Upper lobe of right lung (tissue), 1 donor: Measurements from ENCODE around the gene ATP5F1A. TPM values are rescaled to one million over a fixed set of nuclear protein-coding genes. Genes with fewer than 3 reads are reported as not detected.

Experiments used
- ATAC-seq: fragments of 200-7000 bp; cut with Tn5 transposase; one replicate; pipeline ENCODE4 v1.9.1; 2020; ENCODE audit warnings: mild to moderate bottlenecking, moderate library complexity
- DNase-seq: peaks from one replicate; pipeline ENCODE4 v3.0.0-alpha.2; 2020
- H3K27ac ChIP-seq: fragments of 200-600 bp; one replicate; pipeline ENCODE4 v1.8.0; 2022
- H3K27me3 ChIP-seq: fragments of 200-600 bp; one replicate; pipeline ENCODE4 v1.8.0; 2022; ENCODE audit warnings: mild to moderate bottlenecking
- H3K36me3 ChIP-seq: fragments of 200-600 bp; one replicate; pipeline ENCODE4 v1.8.0; 2022
- H3K4me1 ChIP-seq: fragments of 200-600 bp; one replicate; pipeline ENCODE4 v1.8.0; 2022
- H3K4me3 ChIP-seq: fragments of 200-600 bp; one replicate; pipeline ENCODE4 v1.8.0; 2022; ENCODE audit warnings: mild to moderate bottlenecking
- H3K9me3 ChIP-seq: fragments of 200-600 bp; one replicate; pipeline ENCODE4 v1.8.0; 2022
- intact Hi-C: fragments of 100-400 bp; cut with DNase I; formaldehyde crosslinking; loops from one replicate; pipeline ENCODE4 v1.11.0; 2022
- total RNA-seq: library from RNA; stranded (reverse); fragmentation: NEBNext Ultra II Directional; extraction: Animal tissue kit (Norgen Biotek cat#: 25700); gene quantifications from one replicate; pipeline ENCODE4 v1.2.1, GENCODE V29; 2021
- TF ChIP-seq, protein P1 (sequence below): fragments of 200-600 bp; IDR thresholded peaks from one replicate; pipeline ENCODE4 v1.8.0; 2022; ENCODE audit warnings: antibody characterized with exemption
- donor health status: DM: no; HTN: yes; CAD: no; lungs with severe emphysema.

Gene ATP5F1A
- total RNA-seq, 1 donor from 2014 or later = 254 TPM

DNA sequence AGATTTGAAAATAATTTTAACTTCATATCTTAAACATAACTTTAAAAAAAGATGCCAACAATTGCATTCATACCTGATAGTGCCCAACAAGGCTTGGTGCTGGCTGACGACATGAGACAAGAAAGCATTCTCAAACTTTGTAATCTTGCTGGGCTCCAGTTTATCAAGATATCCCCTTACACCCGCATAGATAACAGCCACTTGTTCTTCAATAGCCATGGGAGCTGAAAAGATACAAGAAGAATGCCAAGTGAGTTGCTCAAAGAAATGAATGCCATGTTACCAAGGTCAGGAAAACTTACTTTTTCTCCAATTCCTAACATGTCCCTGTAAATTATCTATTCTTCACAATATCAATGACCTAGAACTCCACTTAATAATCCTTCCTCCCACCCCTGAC lies 13.7 kb downstream of the ATP5F1A start:
- H3K27me3 ChIP-seq = no peaks in the 10 kb centered on the region
- TF ChIP-seq, protein P1, sequence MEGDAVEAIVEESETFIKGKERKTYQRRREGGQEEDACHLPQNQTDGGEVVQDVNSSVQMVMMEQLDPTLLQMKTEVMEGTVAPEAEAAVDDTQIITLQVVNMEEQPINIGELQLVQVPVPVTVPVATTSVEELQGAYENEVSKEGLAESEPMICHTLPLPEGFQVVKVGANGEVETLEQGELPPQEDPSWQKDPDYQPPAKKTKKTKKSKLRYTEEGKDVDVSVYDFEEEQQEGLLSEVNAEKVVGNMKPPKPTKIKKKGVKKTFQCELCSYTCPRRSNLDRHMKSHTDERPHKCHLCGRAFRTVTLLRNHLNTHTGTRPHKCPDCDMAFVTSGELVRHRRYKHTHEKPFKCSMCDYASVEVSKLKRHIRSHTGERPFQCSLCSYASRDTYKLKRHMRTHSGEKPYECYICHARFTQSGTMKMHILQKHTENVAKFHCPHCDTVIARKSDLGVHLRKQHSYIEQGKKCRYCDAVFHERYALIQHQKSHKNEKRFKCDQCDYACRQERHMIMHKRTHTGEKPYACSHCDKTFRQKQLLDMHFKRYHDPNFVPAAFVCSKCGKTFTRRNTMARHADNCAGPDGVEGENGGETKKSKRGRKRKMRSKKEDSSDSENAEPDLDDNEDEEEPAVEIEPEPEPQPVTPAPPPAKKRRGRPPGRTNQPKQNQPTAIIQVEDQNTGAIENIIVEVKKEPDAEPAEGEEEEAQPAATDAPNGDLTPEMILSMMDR = no peak
- no peaks in the 10 kb centered on the region for H3K4me1 ChIP-seq
- no peak overlapping the region for H3K27ac ChIP-seq
- no peak overlapping the region for H3K4me3 ChIP-seq
- intact Hi-C loops = no loop called here
- ATAC-seq (no peak), DNase-seq (no peak)
- no peaks in the 10 kb centered on the region for H3K9me3 ChIP-seq
- H3K36me3 ChIP-seq = peaks cover 98% of the 10 kb centered on the region

DNA sequence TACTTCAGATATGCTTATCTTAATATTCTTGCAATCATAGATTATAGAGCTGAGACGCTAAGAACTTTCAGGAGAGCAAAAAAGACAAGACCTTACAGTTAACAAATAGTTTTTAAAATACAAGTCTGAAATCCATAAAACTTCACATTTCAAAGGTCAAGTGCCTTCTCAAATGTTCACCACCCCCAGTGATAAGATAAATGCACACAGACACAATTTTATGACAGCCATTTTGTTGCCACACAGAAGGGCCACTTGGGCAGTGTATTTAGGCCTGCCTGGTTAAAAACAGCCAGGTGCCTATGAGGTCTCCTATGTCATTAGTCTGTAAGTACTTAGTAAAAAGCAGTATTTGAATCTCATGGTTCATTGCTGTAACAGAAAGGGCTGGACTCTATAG lies 17.9 kb downstream of the ATP5F1A start:
- intact Hi-C loops = no loop called here
- H3K27ac ChIP-seq = no peak overlapping the region
- ATAC-seq (no peak), DNase-seq (no peak)
- H3K4me3 ChIP-seq = no peak overlapping the region
- no peaks in the 10 kb centered on the region for H3K4me1 ChIP-seq
- no peaks in the 10 kb centered on the region for H3K27me3 ChIP-seq
- TF ChIP-seq, protein P1 = no peak
- peaks cover 67% of the 10 kb centered on the region for H3K36me3 ChIP-seq
- H3K9me3 ChIP-seq = no peaks in the 10 kb centered on the region

DNA sequence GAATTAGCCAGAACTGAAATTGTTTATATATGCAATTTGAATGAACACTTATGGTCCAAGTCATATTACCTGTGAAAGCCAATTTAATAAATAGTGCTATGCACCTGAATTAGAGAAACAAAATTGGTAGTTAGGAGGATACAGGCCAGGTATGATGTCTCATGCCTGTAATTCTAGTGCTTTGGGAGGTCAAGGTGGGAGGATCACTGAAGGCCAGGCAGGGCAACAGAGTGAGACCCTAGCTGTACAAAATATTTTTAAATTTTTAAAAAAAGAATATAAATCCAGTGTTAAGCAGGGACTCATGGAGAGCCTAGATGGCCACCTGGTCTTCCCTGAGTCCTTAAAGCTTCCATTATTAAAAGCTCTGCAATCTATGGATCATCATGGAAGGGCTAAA lies 18.8 kb downstream of the ATP5F1A start:
- Histone ChIP-seq H3K4me1 (no peaks in the 10 kb centered on the region), H3K27ac (no peak overlapping the region), H3K27me3 (no peaks in the 10 kb centered on the region), H3K36me3 (peaks cover 59% of the 10 kb centered on the region), H3K4me3 (no peak overlapping the region), H3K9me3 (no peaks in the 10 kb centered on the region)
- intact Hi-C loops = loop anchor here (10.0 kb wide), 1 partner anchor 415 kb away; no protein-coding TSS in a partner anchor
- ATAC-seq (no peak), DNase-seq (no peak)
- TF ChIP-seq, protein P1 = no peak

DNA sequence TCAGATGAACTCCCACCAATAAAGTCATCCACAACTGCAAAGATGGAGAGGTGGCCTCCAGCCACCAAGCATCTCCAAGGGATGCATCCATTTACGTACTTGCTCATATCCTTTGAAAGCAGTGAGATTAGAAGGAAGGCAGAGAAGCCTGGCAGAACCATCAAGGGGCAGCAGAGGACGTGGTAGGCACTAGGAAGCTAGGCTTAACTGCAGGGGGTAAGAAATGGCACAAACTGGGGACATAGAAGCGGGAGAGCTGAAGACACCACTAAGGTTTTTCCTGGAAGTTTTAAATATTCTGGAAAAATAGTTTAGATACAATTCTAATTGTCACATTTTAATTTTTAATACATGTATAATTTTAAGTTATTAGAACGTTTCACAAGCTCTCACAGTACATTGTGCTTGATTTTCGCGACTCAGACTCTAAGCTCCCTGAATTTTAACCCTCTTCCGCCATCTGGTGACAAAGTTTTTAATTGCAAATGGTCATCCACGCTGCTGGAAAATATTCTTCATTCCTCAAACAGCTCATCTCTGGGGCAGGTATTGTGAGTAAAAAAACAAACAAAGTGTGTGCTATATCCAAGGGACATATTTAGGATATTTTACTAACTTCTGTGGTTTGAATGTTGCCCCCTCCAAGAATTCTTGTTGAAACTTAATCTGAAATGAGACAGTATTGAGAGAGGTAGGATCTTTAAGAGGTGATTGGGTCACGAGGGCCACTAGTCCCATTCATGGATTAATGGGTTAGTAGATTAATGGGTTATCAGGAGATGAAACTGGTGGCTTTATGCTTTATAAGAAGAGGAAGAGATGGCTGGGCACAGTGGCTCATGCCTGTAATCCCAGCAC lies 24.4 kb downstream of the ATP5F1A start:
- TF ChIP-seq, protein P1 = peak; percentile 76
- no peak overlapping the region for H3K4me3 ChIP-seq
- peak; percentile 53 for ATAC-seq
- H3K36me3 ChIP-seq = peaks cover 6% of the 10 kb centered on the region
- H3K27me3 ChIP-seq = no peaks in the 10 kb centered on the region
- DNase-seq = no peak
- H3K9me3 ChIP-seq = no peaks in the 10 kb centered on the region
- intact Hi-C loops = loop anchor here (10.0 kb wide), 1 partner anchor 409 kb away; no protein-coding TSS in a partner anchor
- no peak overlapping the region for H3K27ac ChIP-seq
- peaks cover 30% of the 10 kb centered on the region for H3K4me1 ChIP-seq

DNA sequence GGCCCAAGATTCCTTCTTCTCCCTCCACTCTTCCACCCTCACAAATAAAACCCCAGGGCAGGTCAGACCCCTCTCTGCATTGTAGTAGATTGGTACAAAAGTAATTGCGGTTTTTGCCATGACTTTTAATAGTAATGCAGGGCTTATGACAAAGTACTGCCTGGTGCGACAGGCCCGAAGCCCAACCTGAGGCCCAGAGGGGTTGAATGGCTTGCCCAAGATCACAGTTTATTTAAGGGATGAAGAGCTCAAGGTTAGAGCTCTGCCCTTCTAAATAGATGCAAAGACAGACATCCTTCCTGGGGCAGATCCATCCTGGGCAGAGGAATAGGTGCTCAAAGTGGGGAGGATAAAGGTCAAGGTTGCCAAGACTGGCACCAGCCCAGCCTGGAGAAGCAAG lies 25.1 kb downstream of the ATP5F1A start:
- Histone ChIP-seq H3K4me3 (no peak overlapping the region), H3K27ac (no peak overlapping the region), H3K4me1 (peaks cover 31% of the 10 kb centered on the region), H3K27me3 (no peaks in the 10 kb centered on the region), H3K36me3 (no peaks in the 10 kb centered on the region), H3K9me3 (no peaks in the 10 kb centered on the region)
- intact Hi-C loops = loop anchor here (10.0 kb wide), 1 partner anchor 408 kb away; no protein-coding TSS in a partner anchor
- DNase-seq (no peak), ATAC-seq (no peak)
- TF ChIP-seq, protein P1 = no peak
